GM06990 (cell line): ENCODE measurements around the gene YBX3.

Experiments
- DNase-seq: peaks from one replicate; pipeline ENCODE4 v3.0.0-alpha.2; 2011; ENCODE audit not compliant: insufficient read length; ENCODE audit errors: extremely low read depth
- H3K27me3 ChIP-seq: replicated peaks from 2 replicates; pipeline ENCODE4 v1.6.0; 2011; ENCODE audit warnings: low read length; ENCODE audit not compliant: control insufficient read depth, insufficient read depth
- H3K36me3 ChIP-seq: 2 replicates; pipeline ENCODE4 v1.5.1; 2011; ENCODE audit warnings: low read length; ENCODE audit not compliant: control insufficient read depth, insufficient read depth
- H3K4me3 ChIP-seq: replicated peaks from 2 replicates; pipeline ENCODE4 v1.5.1; 2011; ENCODE audit warnings: low read depth, mild to moderate bottlenecking, control low read depth, low read length
- CTCF ChIP-seq: IDR thresholded peaks from 2 replicates; pipeline ENCODE4 v1.5.1; 2011; ENCODE audit warnings: low read length, control low read depth, mild to moderate bottlenecking, inconsistent platforms; ENCODE audit not compliant: insufficient read depth, poor library complexity, severe bottlenecking

YBX3 gene

GRCh38 chr12:10722905-10723746 lies at the start of gene YBX3:
Gene YBX3, minus strand, starts transcription at chr12:10723323. Its CDS starts 212 bp downstream, at chr12:10723111.
- TF ChIP-seq CTCF, result no peak
- H3K27me3 ChIP-seq, result no peaks in the 10 kb centered on the region
- peak; percentile 78 for DNase-seq
- H3K36me3 ChIP-seq, result no peaks in the 10 kb centered on the region
- H3K4me3 ChIP-seq, result peak within 1 kb of the TSS; percentile 85

GRCh38 chr12:10771132-10771733 lies 48.1 kb upstream of the YBX3 start:
- DNase-seq, result no peak
- Histone ChIP-seq H3K36me3 (no peaks in the 10 kb centered on the region), H3K4me3 (no peak overlapping the region), H3K27me3 (no peaks in the 10 kb centered on the region)
- peak; percentile 46 for TF ChIP-seq CTCF

GRCh38 chr12:10759657-10760056 lies 36.5 kb upstream of the YBX3 start:
- TF ChIP-seq CTCF, result no peak
- H3K4me3 ChIP-seq, result no peak overlapping the region
- H3K27me3 ChIP-seq, result no peaks in the 10 kb centered on the region
- no peaks in the 10 kb centered on the region for H3K36me3 ChIP-seq
- no peak for DNase-seq

- no peaks in the 10 kb centered on the region for H3K27me3 ChIP-seq
- TF ChIP-seq CTCF, result no peak
- H3K36me3 ChIP-seq, result no peaks in the 10 kb centered on the region
- no peak overlapping the region for H3K4me3 ChIP-seq
- DNase-seq, result no peak
Measured at GRCh38 chr12:10756194-10756593, 33.1 kb upstream of the YBX3 start.

GRCh38 chr12:10753059-10753458 lies 29.9 kb upstream of the YBX3 start:
- H3K4me3 ChIP-seq, result no peak overlapping the region
- TF ChIP-seq CTCF, result no peak
- no peaks in the 10 kb centered on the region for H3K36me3 ChIP-seq
- no peaks in the 10 kb centered on the region for H3K27me3 ChIP-seq
- DNase-seq, result no peak
